ENCODE data around the gene WRAP73. TPM values are rescaled to one million over a fixed set of nuclear protein-coding genes. Genes with fewer than 3 reads are reported as not detected.

The WRAP73 gene
- total RNA-seq, 1 experiment from 2014 or later: 51.4 TPM

GRCh38 chr1:3641046-3641760 lies 8.7 kb downstream of the WRAP73 start (continued):
- TF ChIP-seq REST (IDR thresholded peaks at IDR 0.05; ENCODE audit: low read depth) (no peak), EZH2 (IDR thresholded peaks at IDR 0.05) (no peak), ZNF274 (IDR thresholded peaks at IDR 0.05; ENCODE audit: low read depth, low read length) (no peak)

GRCh38 chr1:3640121-3640837 lies 9.6 kb downstream of the WRAP73 start:
- BruUV-seq (replicated peaks): no TSS peak
- ATAC-seq (no peak), DNase-seq (ENCODE audit: low read depth, low spot score) (no peak)
- TF ChIP-seq ZBTB33 (IDR thresholded peaks at IDR 0.05; ENCODE audit: extremely low read depth, insufficient replicate concordance, low read length) (no peak), YY1 (IDR thresholded peaks at IDR 0.05; ENCODE audit: extremely low read depth, insufficient replicate concordance, low read depth, low read length) (no peak), CEBPB (IDR thresholded peaks at IDR 0.05; ENCODE audit: low read depth) (no peak), ZFX (IDR thresholded peaks at IDR 0.05) (no peak), TCF7L2 (IDR thresholded peaks at IDR 0.05; ENCODE audit: borderline replicate concordance, extremely low read depth, insufficient read depth, insufficient read length) (no peak)
- no peak overlapping the region for H3K27ac ChIP-seq (ENCODE audit: low read depth, low read length)
- H3K36me3 ChIP-seq (ENCODE audit: control insufficient read depth in 1 of 2, insufficient read depth in 2 of 2, low read length in 2 of 2): peaks cover 14 to 36% of the 10 kb centered on the region in 2 experiments; a peak in 3 of 4 replicates
- no peak overlapping the region for H3K4me2 ChIP-seq (ENCODE audit: low read length)
- H3K79me2 ChIP-seq (ENCODE audit: insufficient read depth, low read length): peaks cover 3% of the 10 kb centered on the region; the same call in 1 of the 2 replicates
- H3K9ac ChIP-seq (ENCODE audit: low read length): no peak overlapping the region
- H4K20me1 ChIP-seq (ENCODE audit: insufficient read depth): no peaks in the 10 kb centered on the region
- RAD21 ChIA-PET (ENCODE audit: low non-redundant PET in 1 of 2, low total read pairs in 2 of 2, uncharacterized antibody in 2 of 2, unreplicated experiment in 2 of 2): no interaction called here
- H3K27me3 ChIP-seq (ENCODE audit: insufficient read depth, low read length): no peaks in the 10 kb centered on the region
- no peak overlapping the region for H2AFZ ChIP-seq (ENCODE audit: low read depth, low read length, poor library complexity, severe bottlenecking)
- CTCF ChIA-PET: no interaction called here
- no peak overlapping the region for H3K4me3 ChIP-seq (replicated peaks in 1 of 2; ENCODE audit: low read depth in 1 of 2, low read length in 2 of 2)
- POLR2A ChIA-PET: no interaction called here
- no peaks in the 10 kb centered on the region for H3K9me3 ChIP-seq (ENCODE audit: control insufficient read depth in 1 of 2, insufficient read depth in 1 of 2, low read depth in 1 of 2, low read length in 2 of 2)
- no peaks in the 10 kb centered on the region for H3K9me2 ChIP-seq (ENCODE audit: insufficient read depth)
- intact Hi-C loops (cut with micrococcal nuclease): no loop called here
- no peaks in the 10 kb centered on the region for H3K4me1 ChIP-seq (ENCODE audit: control insufficient read depth in 1 of 2, insufficient read depth in 2 of 2, low read length in 2 of 2)
